ENCODE measurements around the gene USP5.

The USP5 gene

GRCh38 chr12:6840330-6840729, 11.6 kb upstream of the USP5 start:
- no peak for DNase-seq (ENCODE audit: low read depth)

- DNase-seq (ENCODE audit: low read depth): no peak
Measured at GRCh38 chr12:6840761-6841515, 11.0 kb upstream of the USP5 start, which contains the start of gene GNB3. Gene GNB3 (plus strand): TSS chr12:6840925. CDS start chr12:6841288, 363 bp downstream.

- DNase-seq (ENCODE audit: low read depth): no peak
Measured at GRCh38 chr12:6842075-6842474, 9.9 kb upstream of the USP5 start.

GRCh38 chr12:6843118-6843902, 8.6 kb upstream of the USP5 start:
- no peak for DNase-seq (ENCODE audit: low read depth)

GRCh38 chr12:6845395-6845794, 6.6 kb upstream of the USP5 start:
- no peak for DNase-seq (ENCODE audit: low read depth)

GRCh38 chr12:6846316-6846869, 5.6 kb upstream of the USP5 start:
- DNase-seq (ENCODE audit: low read depth): no peak

GRCh38 chr12:6847676-6848075, 4.3 kb upstream of the USP5 start:
- no peak for DNase-seq (ENCODE audit: low read depth)

- DNase-seq (ENCODE audit: low read depth): no peak
Measured at GRCh38 chr12:6849427-6849826, 2.5 kb upstream of the USP5 start.

- no peak for DNase-seq (ENCODE audit: low read depth)
Measured at GRCh38 chr12:6849976-6850560, 1.9 kb upstream of the USP5 start.

- no peak for DNase-seq (ENCODE audit: low read depth)
Measured at GRCh38 chr12:6850796-6851152, 1.2 kb upstream of the USP5 start.

- DNase-seq (ENCODE audit: low read depth): peak; percentile 85
Measured at GRCh38 chr12:6851153-6851920, 613 bp upstream of the USP5 start, which contains the start of gene CDCA3. Gene CDCA3 (minus strand): TSS chr12:6851286. CDS start chr12:6850952, 334 bp downstream.

- DNase-seq (ENCODE audit: low read depth): no peak
Measured at GRCh38 chr12:6852651-6853354, 853 bp downstream of the USP5 start.

GRCh38 chr12:6853626-6854025, 1.7 kb downstream of the USP5 start:
- DNase-seq (ENCODE audit: low read depth): no peak

GRCh38 chr12:6854036-6854435, 2.1 kb downstream of the USP5 start:
- no peak for DNase-seq (ENCODE audit: low read depth)

GRCh38 chr12:6855322-6855721, 3.4 kb downstream of the USP5 start:
- DNase-seq (ENCODE audit: low read depth): no peak

- no peak for DNase-seq (ENCODE audit: low read depth)
Measured at GRCh38 chr12:6858799-6859198, 6.8 kb downstream of the USP5 start.

GRCh38 chr12:6860116-6860515, 8.2 kb downstream of the USP5 start:
- no peak for DNase-seq (ENCODE audit: low read depth)

- DNase-seq (ENCODE audit: low read depth): no peak
Measured at GRCh38 chr12:6860942-6861341, 9.0 kb downstream of the USP5 start.

- no peak for DNase-seq (ENCODE audit: low read depth)
Measured at GRCh38 chr12:6861391-6861790, 9.4 kb downstream of the USP5 start.

- DNase-seq (ENCODE audit: low read depth): no peak
Measured at GRCh38 chr12:6863033-6863432, 11.1 kb downstream of the USP5 start.

- DNase-seq (ENCODE audit: low read depth): no peak
Measured at GRCh38 chr12:6863586-6864321, 11.8 kb downstream of the USP5 start.

All from stimulated activated CD8-positive, alpha-beta memory T cell treated with anti-CD3 and anti-CD28 coated beads, Interleukin-4, amount 100 ng/mL, for 24 hours (primary cell).